Measurements from ENCODE around the gene PLCB3. TPM values are rescaled to one million over a fixed set of nuclear protein-coding genes. Genes with fewer than 3 reads are reported as not detected.

The PLCB3 gene
- total and polyA plus RNA-seq, 2 experiments from 2014 or later, result 28.1 to 103 TPM

GRCh38 chr11:64245401-64245796 is 5.9 kb upstream of the PLCB3 start:
- Mint-ChIP-seq H3K36me3 (ENCODE audit: low read depth) (peaks cover 17% of the 10 kb centered on the region), H3K27me3 (ENCODE audit: insufficient read depth, low read depth, poor library complexity) (peaks cover 40% of the 10 kb centered on the region)
- no peak for ATAC-seq

More at GRCh38 chr11:64245401-64245796, 5.9 kb upstream of the PLCB3 start:
- TF ChIP-seq REST (IDR thresholded peaks at IDR 0.05; ENCODE audit: unreplicated experiment) (no peak), ZNF114 (CRISPR knock-in tag; IDR thresholded peaks at IDR 0.05) (no peak), ETS1 (IDR thresholded peaks at IDR 0.05) (no peak), POLR2AphosphoS5 (IDR thresholded peaks at IDR 0.05; ENCODE audit: low read depth) (no peak; the same call in 1 of the 2 replicates), EZH2phosphoT487 (IDR thresholded peaks at IDR 0.05; ENCODE audit: unreplicated experiment) (no peak), NANOG (IDR thresholded peaks at IDR 0.05; ENCODE audit: borderline replicate concordance) (no peak), CTCF (conservative IDR thresholded peaks at IDR 0.05; ENCODE audit: low read depth in 2 of 2) (no peak), CREB1 (CRISPR knock-in tag; IDR thresholded peaks at IDR 0.05; ENCODE audit: low read depth) (no peak), ZNF331 (CRISPR knock-in tag; IDR thresholded peaks at IDR 0.05; ENCODE audit: low read depth) (no peak), EZH2 (IDR thresholded peaks at IDR 0.05; ENCODE audit: low read depth, unreplicated experiment) (no peak)
- Histone ChIP-seq H3K36me3 (ENCODE audit: insufficient read depth) (no peaks in the 10 kb centered on the region), H2AFZ (no peak overlapping the region), H3K4me3 (peak overlapping the region; percentile 99), H3K4me2 (peak overlapping the region; percentile 93), H3K27ac (ENCODE audit: low read depth) (no peak overlapping the region), H3K79me2 (replicated peaks; ENCODE audit: insufficient read depth) (peaks cover 26% of the 10 kb centered on the region), H3K9me2 (ENCODE audit: insufficient read depth) (no peaks in the 10 kb centered on the region), H4K20me1 (replicated peaks; ENCODE audit: insufficient read depth) (no peaks in the 10 kb centered on the region; the same call in 1 of the 2 replicates), H3F3A (replicated peaks; ENCODE audit: low read depth) (peaks cover 49% of the 10 kb centered on the region), H3K27me3 (ENCODE audit: insufficient read depth) (no peaks in the 10 kb centered on the region), H3K4me1 (ENCODE audit: insufficient read depth) (peaks cover 40% of the 10 kb centered on the region)
- Mint-ChIP-seq H3K27ac (peak overlapping the region; percentile 88), H3K9me3 (no peaks in the 10 kb centered on the region), H3K4me1 (peaks cover 45% of the 10 kb centered on the region), H3K4me3 (peak overlapping the region; percentile 87)
- no peak for DNase-seq (ENCODE audit: low spot score)
